HG03159 (cell line): ENCODE measurements around the gene GCLC.
"Not testable (repeated sequence)": the region's sequence is repeated elsewhere in the genome, so short reads cannot be mapped to it uniquely, and the experiment has no call there.

Experiments used
- ATAC-seq: cut with Tn5 transposase; IDR thresholded peaks from one replicate; pipeline ENCODE4 v1.9.1; 2021; ENCODE audit warnings: mild to moderate bottlenecking, moderate library complexity; ENCODE audit not compliant: unreplicated experiment

GCLC gene

DNA sequence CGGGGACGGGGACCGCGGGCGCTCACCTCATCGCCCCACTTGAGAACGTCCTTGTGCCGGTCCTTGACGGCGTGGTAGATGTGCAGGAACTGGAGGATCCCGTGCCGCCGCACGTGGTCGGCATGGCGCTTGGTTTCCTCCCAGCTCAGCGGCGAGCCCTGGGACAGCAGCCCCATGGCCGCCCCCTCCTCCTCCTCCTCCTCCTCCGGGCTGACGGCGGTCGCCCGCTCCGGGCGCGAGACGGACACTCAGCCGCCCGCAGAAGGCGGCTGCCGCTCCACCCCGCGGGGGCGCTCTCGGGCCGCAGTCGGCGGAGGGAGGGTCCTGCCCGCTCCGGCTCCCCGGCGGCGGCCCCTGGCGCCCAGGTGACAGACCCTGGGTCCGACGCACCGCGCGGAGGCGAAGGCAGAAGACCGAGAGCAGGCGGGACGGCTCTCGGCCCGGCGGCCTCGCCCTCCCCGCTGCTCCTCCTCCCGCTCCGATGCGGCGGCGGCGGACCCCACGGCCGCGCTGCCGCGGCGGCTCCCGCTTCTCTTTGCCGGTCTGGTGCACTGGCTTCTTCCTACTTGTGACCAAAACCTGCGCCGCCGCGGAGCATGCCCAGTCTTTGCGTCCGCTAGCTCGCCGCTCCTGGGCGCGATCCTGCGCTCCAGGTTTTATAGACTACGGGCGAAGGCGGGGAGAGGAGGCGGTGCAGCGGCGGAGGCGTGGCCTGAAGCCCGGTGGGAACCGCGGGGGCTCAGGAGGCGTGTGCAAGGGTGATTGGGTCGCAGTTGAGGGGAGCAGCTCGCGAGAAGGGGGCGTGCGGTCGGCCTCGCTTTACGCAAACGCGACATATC lies at the start of gene GCLC:
GCLC (minus strand) TSS at position 632 of the 839 bp plus-strand sequence; CDS start at position 176, 456 bp downstream.
- ATAC-seq, result peak; percentile 60

DNA sequence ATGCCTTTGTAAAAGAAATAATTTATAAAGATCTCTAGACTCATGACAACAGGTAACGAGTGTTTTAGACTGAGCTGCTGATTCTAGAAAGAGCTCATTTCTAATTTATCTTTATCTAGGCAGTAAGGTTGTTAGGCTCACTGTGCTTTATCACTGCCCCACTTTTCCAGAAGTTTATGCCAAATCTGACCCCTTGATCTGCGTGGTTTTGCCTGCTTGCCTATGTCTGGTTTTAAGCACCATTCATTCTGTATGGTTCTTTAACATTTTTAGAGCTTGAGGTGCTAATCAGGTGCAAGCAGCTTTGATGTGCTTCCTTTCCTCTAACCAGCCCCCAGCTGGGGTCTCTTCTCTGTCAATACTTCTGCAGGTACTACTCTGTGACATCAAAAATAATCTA lies 49.7 kb upstream of the GCLC start:
- ATAC-seq, result no peak

DNA sequence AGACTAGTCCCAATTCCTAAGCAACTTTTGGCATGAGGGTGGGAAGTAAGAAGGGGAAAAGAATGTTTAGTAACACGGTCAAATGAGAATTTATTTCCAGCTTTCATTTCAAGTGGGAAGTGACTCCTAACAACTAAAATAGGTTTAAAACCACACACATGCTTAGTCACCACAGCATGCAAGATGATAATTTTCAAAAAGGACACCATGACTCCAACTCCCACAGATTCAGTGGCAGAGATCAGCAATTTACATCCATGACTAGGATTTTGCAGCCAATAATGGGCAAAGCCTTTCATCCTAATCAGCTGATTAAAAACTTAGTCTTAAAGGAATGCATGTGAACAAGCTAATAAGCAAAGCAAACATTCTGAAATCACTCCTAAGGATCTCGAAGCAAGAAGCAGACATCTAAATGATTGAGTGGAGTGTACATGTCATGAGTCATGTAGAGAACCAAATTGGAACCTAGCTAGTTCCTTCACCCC lies 48.1 kb upstream of the GCLC start:
- no peak for ATAC-seq

DNA sequence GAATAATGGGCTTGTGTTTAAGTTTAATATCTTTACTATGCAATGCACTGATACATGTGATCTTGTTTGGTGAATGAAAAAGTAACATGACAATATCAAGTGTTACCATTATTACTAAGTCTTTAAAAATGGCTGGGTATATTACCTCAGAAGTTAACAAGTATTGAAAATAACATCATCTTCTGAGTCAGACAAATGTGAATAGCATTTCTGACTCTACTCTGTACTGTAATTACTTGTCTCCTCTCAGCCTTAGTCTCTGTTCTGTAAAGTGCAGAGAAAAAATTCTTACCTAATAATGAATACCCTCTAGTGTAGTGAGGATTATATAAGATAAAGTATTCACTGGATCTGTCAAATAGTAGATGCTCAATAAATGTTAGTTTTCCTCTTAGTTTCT lies 47.0 kb upstream of the GCLC start:
- ATAC-seq, result no peak

DNA sequence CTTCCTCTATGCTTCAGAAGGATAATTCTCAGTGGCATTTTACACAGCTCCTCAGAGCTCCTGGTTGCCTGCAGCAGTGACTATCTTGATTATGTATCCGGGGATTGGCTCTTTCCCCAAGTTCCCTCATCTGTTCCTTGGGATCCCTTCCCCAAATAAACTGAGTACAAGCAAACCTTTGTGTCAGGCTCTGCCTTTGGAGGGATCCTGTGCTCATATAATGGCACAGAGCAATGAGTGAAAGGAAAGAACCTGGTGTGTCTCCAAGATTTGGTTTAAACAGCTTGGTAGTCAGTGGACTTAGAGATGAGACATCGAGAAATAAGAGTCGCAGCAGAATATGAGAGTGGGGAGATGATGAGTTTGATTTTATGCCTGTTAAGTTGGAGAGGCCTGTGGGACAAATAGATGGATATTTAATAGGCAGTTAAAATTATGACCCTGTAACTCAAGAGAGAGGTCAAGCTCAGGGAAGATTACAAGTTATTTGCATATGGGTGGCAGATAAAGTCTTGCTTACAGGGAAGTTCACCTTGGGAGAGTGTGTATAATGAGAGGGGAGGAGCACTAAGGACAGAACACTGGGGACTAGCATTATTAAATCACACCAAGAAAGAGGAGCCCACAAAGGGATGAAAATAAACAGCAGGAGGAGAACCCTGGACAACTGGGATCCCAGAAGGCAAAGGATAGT lies 44.1 kb upstream of the GCLC start:
- ATAC-seq, result no peak

DNA sequence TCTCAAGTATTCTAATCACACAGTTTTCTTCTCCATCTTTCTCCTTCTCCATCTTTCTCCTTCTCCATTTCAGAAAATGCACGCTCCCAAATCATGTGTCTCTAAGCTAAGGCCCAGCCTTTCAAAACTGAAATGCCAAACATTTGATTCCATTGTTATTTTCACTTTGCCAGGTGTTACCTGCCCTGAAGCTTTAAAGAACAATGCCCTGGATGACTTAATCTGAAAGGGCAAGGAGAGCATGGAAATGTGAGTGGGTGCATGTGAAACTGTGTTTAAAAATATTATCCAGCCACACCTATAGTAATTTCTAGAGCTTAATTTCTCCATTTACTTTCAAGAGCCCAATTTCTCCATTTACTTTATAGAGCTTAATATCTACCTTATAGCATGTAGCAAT lies 42.4 kb upstream of the GCLC start:
- no peak for ATAC-seq

DNA sequence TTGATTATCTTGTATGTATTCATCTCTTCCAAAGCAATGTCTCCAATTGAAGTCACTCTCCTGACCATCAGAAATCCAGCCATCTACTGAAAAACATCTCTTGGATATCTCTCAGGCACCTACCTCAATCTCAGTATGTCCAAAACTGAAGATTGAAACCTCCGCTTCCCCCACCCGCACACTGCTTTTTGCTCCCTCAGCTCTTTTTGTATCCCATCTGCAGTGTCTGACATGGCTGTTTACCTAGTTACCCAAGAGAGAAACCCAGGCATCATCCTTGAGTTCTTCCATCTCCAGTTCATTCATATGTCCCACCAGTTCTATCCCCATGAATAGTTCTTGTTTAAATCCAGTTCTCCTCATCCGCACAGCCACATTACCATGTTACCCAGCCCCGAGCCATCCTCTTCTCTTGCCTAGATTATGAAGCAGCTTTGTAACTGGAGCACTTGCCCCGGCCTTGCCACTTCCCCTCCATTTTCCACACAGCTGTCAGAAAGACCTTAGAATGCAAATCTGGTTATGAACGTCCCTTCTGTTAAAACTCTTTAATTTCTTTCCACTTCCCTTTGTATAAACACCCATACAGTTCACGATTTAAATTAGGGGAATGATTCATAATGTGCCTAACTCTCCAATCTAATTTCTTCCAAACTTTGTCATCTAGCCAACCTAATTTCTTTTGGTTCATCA lies 40.5 kb upstream of the GCLC start:
- ATAC-seq, result no peak

DNA sequence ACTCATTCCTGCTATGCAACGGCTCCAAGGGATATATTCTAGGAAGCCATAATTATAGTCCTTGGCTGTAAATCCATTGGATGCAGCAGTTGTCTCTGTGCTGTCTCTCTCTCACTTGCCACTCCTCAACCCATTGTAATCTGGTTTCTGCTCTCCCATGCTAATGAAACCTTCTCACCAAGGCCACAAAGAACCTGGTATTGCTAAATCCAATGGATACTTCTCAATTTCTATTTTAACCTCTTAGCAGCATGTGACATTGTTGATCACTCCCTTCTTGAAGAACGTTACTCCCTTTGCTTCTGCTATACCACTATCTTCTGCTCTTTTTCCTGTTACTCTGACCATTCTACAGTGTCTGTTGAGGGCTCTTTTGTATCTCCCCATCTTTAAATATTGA lies 39.8 kb upstream of the GCLC start:
- ATAC-seq, result no peak

DNA sequence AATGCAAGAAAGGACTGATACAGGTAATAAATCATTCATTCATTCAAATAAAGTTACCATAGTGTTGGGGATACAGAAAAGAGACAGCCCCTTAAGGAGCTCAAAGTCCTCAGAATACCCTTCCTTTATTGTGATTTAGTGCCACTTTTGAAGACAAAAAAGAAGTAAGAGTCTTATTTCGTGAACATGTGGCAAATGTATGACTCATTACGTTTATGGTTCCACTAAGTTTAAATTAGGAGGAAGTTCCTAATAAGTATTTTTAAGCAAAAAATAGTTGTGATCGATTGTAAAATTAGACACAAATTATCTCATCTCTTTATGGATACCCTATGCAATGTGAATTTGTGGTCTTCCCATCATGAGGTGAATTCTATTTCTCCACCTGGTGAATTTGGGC lies 38.5 kb upstream of the GCLC start:
- no peak for ATAC-seq

DNA sequence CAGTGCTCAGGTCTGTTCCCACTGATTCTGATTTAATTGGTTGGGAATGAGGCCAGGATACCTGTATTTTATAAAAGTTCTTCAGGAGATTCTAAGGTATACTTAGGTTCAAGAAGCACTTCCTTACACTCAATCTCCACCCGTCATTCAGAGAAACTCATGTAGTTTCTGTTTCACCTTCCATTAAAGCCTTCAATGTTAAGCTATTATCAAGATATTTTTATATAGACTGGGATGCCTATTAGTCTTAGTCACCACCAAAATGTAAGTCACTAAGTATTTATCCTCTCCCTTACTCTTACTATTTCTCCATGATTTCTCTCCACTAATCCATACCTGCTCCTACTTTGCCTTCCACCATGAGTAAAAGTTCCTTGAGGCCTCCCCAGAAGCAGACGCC lies 38.1 kb upstream of the GCLC start:
- no peak for ATAC-seq

DNA sequence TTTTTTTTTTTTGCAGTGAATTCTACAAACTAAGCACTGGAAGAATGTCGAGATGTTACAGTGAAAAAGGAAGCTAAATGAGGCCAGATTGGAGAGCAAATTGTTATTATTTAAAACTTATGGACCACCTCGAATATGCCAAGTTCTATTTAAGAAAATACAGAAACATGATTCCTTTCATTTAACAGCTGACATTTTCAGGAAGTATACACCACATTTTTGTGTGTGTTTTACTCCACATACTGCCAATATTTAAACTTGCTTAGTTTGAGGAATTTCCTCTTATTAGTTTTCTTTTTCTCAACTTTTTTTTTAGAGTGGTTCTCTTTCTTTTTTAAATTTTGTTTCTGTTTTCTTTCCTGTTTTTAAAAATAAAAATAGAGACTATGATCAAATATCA lies 37.0 kb upstream of the GCLC start:
- ATAC-seq, result no peak

DNA sequence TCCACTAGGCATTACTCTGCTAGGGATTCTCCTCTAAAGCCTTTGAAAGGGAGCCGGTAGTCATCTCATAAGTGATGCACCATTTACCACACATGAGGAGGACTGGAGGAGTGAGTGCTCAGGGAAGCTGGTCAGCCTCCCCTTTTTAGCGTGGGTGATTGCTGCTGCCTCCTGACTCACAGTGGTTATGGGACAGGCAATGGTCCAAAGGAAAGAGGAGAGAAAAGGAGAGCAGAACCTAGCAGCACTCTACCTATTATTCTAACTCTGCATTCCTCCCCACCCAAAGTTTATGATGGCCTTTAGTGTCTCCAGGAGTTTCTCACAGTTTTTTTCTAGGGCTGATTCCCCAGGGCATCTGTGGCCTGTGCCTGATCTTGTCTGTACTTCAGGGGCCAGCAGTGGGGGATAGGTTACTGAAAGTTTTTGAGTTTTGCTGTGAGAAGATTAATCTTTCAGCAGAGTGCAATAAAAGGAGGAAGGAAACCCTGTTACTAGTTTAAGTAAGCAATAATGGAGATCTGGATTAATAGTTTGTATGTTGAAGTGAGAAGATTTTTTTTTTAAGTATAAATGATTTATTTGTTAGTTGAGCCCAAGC lies 36.4 kb upstream of the GCLC start:
- ATAC-seq, result no peak

DNA sequence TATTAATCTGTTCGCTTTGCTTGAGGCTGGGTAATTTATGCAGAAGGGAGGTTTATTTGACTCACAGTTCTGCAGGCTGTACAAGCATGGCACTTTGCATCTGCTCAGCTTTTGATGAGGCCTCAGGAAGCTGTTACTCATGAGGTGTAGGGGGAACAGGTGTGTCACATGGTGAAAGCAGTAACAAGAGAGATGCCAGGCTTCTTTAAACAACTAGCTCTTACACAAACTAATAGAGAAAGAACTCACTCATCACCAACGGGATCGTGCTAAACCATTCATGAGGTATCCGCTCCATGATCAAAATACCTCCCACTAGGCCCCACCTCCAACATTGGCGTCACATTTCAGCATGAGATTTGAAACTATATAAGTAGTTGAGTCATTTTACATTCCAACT lies 34.4 kb upstream of the GCLC start:
- no peak for ATAC-seq

DNA sequence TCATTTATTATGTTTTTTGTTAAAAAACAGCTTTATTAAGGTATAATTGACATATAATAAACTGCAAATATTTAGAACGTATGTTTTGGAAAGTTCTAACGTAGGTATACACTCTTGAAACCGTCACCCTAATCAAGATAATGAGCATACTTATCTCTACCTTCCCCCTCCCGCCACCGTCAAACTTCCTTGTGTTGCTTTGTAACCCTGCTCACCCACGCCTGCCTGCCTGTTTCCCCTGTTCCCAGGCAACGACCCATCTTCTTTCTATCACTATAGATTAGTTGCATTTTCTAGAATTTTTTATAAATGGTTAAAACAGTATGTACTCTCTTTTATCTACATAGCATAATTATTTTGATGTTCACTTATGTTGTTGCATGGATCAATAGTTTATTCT lies 33.5 kb upstream of the GCLC start:
- ATAC-seq, result no peak

DNA sequence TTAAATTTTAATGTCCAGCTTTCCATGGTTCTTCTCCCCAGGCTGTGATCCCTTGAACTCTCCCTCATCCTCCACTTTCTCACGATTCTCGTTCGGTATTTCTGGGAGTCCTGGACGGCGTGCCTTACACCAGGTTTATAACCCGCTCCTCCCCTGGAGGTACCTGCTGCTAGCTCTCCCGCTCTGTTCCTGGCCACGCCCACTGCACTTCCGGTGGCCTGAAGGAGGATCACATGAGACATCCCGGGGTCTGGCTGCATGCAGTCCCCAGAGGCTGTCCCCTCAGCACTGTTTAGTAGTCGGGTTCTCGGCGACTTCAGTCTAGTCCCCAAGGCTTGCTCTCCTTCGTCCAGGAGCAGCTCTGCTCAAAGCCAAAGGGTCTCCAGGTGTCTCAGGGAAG lies 28.4 kb upstream of the GCLC start:
- no peak for ATAC-seq

DNA sequence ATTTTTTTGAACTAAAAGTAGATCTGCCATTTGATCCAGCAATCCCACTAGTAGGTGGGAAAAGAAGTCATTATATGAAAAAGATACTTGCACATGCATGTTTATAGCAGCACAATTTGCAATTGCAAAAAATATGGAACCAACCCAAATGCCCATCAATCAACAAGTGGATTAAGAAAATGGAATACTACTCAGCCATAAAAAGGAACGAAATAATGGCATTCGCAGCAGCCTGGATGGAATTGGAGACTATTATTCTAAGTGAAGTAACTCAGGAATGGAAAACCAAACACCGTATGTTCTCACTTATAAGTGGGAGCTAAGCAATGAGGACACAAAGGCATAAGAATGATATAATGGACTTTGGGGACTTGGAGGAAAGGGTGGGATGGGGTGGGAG lies 27.5 kb upstream of the GCLC start:
- ATAC-seq, result not testable (repeated sequence)

DNA sequence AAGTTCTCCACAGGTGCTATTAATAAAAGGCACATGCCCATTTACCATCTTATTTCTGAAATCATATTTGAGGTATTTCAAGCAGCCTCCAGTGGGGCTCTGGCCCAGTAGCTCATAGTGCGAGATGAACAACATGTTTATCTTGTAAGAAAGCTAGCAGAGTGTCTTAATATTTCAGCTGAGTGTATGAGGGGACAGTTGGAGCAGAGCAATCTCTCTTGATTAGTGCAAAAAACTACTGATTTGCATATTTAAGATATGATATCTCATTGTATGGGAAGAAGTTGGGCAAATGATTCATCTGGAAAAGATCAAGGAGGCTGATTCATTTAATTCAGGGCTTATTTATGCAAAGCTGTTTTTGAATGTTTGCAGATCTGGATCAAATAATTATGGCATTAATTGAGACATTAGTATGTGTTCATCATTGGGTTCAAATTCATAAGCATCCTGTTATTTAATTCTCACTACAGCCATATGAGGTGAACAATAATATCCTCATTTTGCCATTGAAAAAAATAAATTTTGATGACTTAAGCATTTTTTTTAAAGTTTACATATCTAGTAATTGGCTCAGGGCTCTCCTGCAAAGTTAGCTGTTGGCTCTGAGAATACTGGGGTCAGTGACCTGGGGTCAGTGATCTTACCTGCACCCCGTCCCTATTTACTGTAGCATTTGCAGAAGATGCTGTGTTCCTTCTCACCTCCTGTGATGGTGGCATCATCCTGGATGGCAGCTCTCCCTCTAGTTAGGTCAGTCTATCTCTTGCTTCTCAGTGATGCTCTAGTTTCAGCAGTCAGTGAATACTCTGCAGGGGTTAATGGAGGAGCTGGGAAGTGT lies 24.1 kb upstream of the GCLC start:
- ATAC-seq, result no peak

DNA sequence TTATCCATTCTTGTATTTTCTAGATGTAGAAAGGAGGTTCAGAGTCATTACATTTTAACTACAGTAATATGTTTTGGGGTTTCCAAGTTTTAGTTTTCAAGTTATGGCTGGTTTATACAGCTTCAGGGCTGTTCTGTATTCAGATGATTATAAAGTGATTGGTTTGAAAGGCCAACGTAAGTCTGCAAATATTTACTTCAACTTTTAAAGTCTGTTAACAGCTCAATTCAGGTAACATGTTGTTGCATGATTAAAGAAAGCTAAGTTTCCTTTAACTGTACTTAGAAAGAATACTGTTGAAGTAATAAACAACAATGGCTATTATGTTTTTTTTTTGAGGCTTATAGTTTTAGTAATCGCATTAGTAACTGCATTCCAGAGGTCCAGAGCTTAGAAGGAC lies 22.8 kb upstream of the GCLC start:
- no peak for ATAC-seq

DNA sequence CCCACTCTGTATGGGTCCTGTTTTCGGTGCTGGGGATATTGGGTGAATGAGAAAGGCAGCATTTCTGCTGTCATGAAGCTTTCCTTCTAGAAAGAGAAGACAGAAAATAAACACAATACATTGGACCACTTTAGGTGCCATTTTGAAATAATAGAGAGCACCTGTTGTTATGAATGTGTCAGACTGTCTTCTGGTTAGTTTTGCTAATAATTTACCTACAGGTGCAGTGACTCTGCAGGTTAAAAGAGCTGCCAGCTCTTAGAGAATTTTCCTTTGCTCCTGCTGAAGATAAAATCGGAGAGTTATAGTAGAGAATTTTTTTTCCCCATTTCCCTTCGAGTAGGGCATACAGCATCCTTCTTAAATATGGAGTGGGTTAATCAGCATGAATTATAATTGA lies 21.9 kb upstream of the GCLC start:
- no peak for ATAC-seq

DNA sequence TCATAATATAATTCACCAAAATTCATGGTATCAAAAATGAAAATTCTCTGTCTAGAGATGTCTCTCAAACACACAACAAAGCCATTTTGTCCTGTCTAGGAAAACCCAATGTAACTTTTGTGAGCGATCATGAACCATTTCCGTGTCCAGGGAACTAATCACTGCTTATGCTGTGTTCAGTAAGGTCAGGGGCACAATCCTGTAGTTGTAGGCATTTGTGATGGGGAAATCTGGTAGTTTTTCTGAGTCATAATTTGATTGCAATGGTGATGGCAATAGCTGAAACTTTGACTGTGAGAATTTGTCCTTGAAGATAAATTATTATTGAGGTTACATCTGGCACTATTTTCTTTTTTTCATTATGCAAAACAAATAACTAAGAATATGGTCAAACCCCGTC lies 21.0 kb upstream of the GCLC start:
- no peak for ATAC-seq
